GM23248 (cell line): ENCODE measurements around the gene PDCD10. TPM values are rescaled to one million over a fixed set of nuclear protein-coding genes. Genes with fewer than 3 reads are reported as not detected.

Experiments
- DNase-seq: peaks from one replicate; pipeline ENCODE4 v3.0.0-alpha.2; 2015
- H2AFZ ChIP-seq: fragments of 200-600 bp; sonication (generic); 2 replicates; pipeline ENCODE4 v1.6.1; 2016; ENCODE audit warnings: antibody characterized with exemption
- H3F3A ChIP-seq: fragments of 200-600 bp; sonication (generic); 2 replicates; pipeline ENCODE4 v1.6.1; 2016; ENCODE audit warnings: mild to moderate bottlenecking, antibody characterized with exemption, mixed run types; ENCODE audit not compliant: insufficient read depth
- H3K27ac ChIP-seq: fragments of 200-600 bp; sonication (generic); 2 replicates; pipeline ENCODE4 v1.5.1; 2016; ENCODE audit warnings: mild to moderate bottlenecking
- H3K27me3 ChIP-seq: fragments of 200-600 bp; sonication (generic); replicated peaks from 2 replicates; pipeline ENCODE4 v1.6.1; 2016; ENCODE audit warnings: mild to moderate bottlenecking; ENCODE audit not compliant: insufficient read depth
- H3K36me3 ChIP-seq: fragments of 200-600 bp; sonication (generic); 2 replicates; pipeline ENCODE4 v1.6.1; 2016; ENCODE audit warnings: low read depth, mild to moderate bottlenecking
- H3K4me1 ChIP-seq: fragments of 200-600 bp; sonication (generic); 2 replicates; pipeline ENCODE4 v1.6.1; 2016; ENCODE audit warnings: mild to moderate bottlenecking; ENCODE audit not compliant: insufficient read depth
- H3K4me2 ChIP-seq: fragments of 200-600 bp; sonication (generic); one replicate; pipeline ENCODE4 v1.6.1; 2016; ENCODE audit warnings: mild to moderate bottlenecking; ENCODE audit not compliant: unreplicated experiment
- H3K4me3 ChIP-seq: fragments of 200-600 bp; sonication (generic); 2 replicates; pipeline ENCODE4 v1.5.1; 2016; ENCODE audit warnings: mild to moderate bottlenecking
- H3K79me2 ChIP-seq: fragments of 200-600 bp; sonication (generic); 2 replicates; pipeline ENCODE4 v1.6.1; 2016; ENCODE audit warnings: mild to moderate bottlenecking; ENCODE audit not compliant: insufficient read depth
- H3K9ac ChIP-seq: fragments of 200-600 bp; sonication (generic); 2 replicates; pipeline ENCODE4 v1.6.1; 2016; ENCODE audit warnings: mild to moderate bottlenecking
- H3K9me2 ChIP-seq: fragments of 200-600 bp; sonication (generic); 2 replicates; pipeline ENCODE4 v1.6.1; 2016; ENCODE audit warnings: mixed run types, mild to moderate bottlenecking, moderate library complexity; ENCODE audit not compliant: insufficient read depth
- H3K9me3 ChIP-seq: fragments of 200-600 bp; sonication (generic); one replicate; pipeline ENCODE4 v1.6.1; 2017; ENCODE audit warnings: low read depth
- H4K20me1 ChIP-seq: fragments of 200-600 bp; sonication (generic); 2 replicates; pipeline ENCODE4 v1.6.0; 2016; ENCODE audit not compliant: insufficient read depth
- EZH2 ChIP-seq: fragments of 200-600 bp; sonication (generic); IDR thresholded peaks from 2 replicates; pipeline ENCODE4 v1.6.1; 2018; ENCODE audit warnings: antibody characterized with exemption, mild to moderate bottlenecking; ENCODE audit not compliant: insufficient read depth, poor library complexity, severe bottlenecking
- EZH2phosphoT487 ChIP-seq: fragments of 200-600 bp; sonication (generic); IDR thresholded peaks from 2 replicates; pipeline ENCODE4 v1.6.1; 2018; ENCODE audit warnings: antibody characterized with exemption, moderate library complexity, mild to moderate bottlenecking, low read depth; ENCODE audit not compliant: insufficient read depth
- WGBS, 2 experiments: methylation state at CpG; one replicate each; pipeline ENCODE4 v1.1.6; 2015 to 2017; ENCODE audit warnings: low lambda C conversion rate in 2 of 2, low coverage in 1 of 2; ENCODE audit errors: missing lambda C conversion rate in 2 of 2; 5-methylcytosine and 5-hydroxymethylcytosine counted together
- in situ Hi-C: fragments of 300-500 bp; cut with MboI; formaldehyde crosslinking; loops from 2 replicates; pipeline ENCODE4 v1.15.0; 2020
- polyA plus RNA-seq: library from polyadenylated mRNA; unstranded; fragments of >200 nt; fragmentation: Nextera tagmentation; extraction: Ambion mirVana; gene quantifications from 2 replicates; pipeline ENCODE4 v1.2.1, GENCODE V29; 2016
- total RNA-seq: library from RNA; depleted of rRNA; stranded (reverse); fragments of >200 nt; shearing (Covaris generic); gene quantifications from 2 replicates; pipeline ENCODE4 v1.2.3, GENCODE V29; 2014

PDCD10 gene
- total and polyA plus RNA-seq, 2 experiments from 2014 or later = 61.7 to 71.6 TPM

GRCh38 chr3:167733961-167734497 is 663 bp downstream of the PDCD10 start:
- DNase-seq = peak; percentile 58
- H2AFZ ChIP-seq = peak overlapping the region; percentile 97
- WGBS, 2 experiments = 1 to 2% methylated on average over 10 to 12 of the region's 12 CpGs

DNA sequence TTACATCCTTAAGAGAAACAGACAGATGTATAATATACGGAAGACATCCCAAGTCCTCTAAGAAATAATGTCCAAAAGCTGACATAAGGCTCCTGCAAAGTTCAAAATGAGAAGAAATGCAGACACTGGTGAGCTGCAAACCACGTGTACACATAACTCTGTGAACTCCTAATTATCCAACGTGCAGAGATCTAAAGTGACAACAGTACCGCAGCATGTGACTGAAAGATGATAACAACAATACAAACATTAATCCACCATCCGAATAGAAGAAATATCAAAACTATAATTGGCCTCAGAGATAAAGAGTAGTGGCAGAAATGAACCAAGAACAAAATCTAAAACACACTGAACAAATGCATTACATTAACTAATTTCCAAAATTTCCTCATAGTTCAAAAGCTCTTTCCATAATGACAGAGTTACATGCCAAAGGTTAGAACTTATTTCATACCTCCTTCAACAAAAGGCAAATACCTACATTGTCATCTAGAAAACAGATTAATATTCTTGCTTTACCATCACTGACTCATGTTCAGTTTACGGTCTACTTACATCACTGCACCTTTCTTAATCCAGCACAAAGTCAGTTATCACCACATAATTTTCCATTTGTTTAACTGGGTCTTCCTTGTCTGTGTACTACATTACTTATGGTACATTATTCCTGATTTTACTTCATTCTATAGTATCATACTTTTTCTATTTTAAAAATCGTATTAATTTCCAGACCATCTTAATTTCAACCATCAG is 2.2 kb downstream of the PDCD10 start:
- Histone ChIP-seq H4K20me1 (peaks cover 25% of the 10 kb centered on the region), H3K4me1 (peaks cover 34% of the 10 kb centered on the region), H3K79me2 (peaks cover 71% of the 10 kb centered on the region), H3K4me2 (peak overlapping the region; percentile 98), H3K27ac (no peak overlapping the region), H2AFZ (no peak overlapping the region), H3K4me3 (peak overlapping the region; percentile 98), H3F3A (peaks cover 18% of the 10 kb centered on the region), H3K9me2 (no peaks in the 10 kb centered on the region), H3K36me3 (no peaks in the 10 kb centered on the region), H3K9me3 (no peaks in the 10 kb centered on the region), H3K9ac (peak overlapping the region; percentile 96; the same call in 1 of the 2 replicates), H3K27me3 (no peaks in the 10 kb centered on the region)
- no peak for TF ChIP-seq EZH2phosphoT487
- TF ChIP-seq EZH2 = no peak
- peak; percentile 28 for DNase-seq
- in situ Hi-C loops = no loop called here
- 65% methylated on average over 7 of the region's 7 CpGs for WGBS, 2 experiments

More at GRCh38 chr3:167733961-167734497, 663 bp downstream of the PDCD10 start:
- Histone ChIP-seq H3K9me3 (no peaks in the 10 kb centered on the region), H3K4me2 (peak overlapping the region; percentile 98), H3K27me3 (no peaks in the 10 kb centered on the region), H3K4me3 (peak overlapping the region; percentile 98), H4K20me1 (peaks cover 12% of the 10 kb centered on the region; the same call in 1 of the 2 replicates), H3K27ac (peak overlapping the region; percentile 89), H3K9me2 (no peaks in the 10 kb centered on the region), H3K79me2 (peaks cover 56% of the 10 kb centered on the region), H3F3A (peaks cover 6% of the 10 kb centered on the region), H3K36me3 (no peaks in the 10 kb centered on the region), H3K9ac (peak overlapping the region; percentile 96), H3K4me1 (peaks cover 20% of the 10 kb centered on the region)
- in situ Hi-C loops = no loop called here
- TF ChIP-seq EZH2 (no peak), EZH2phosphoT487 (no peak)

- Histone ChIP-seq H3K9ac (no peak overlapping the region), H3K9me2 (no peaks in the 10 kb centered on the region), H3K9me3 (no peaks in the 10 kb centered on the region), H3F3A (peaks cover 18% of the 10 kb centered on the region), H3K27ac (no peak overlapping the region), H3K79me2 (peaks cover 82% of the 10 kb centered on the region), H3K36me3 (no peaks in the 10 kb centered on the region), H3K4me1 (peaks cover 34% of the 10 kb centered on the region), H4K20me1 (peaks cover 26% of the 10 kb centered on the region), H3K27me3 (no peaks in the 10 kb centered on the region), H3K4me2 (no peak overlapping the region), H3K4me3 (no peak overlapping the region), H2AFZ (no peak overlapping the region)
- no peak for DNase-seq
- no peak for TF ChIP-seq EZH2
- TF ChIP-seq EZH2phosphoT487 = no peak
- in situ Hi-C loops = no loop called here
- 98 to 100% methylated on average over 2 of the region's 2 CpGs for WGBS, 2 experiments
Measured at GRCh38 chr3:167731393-167731792, 3.3 kb downstream of the PDCD10 start.

- no peaks in the 10 kb centered on the region for H3K9me3 ChIP-seq
- no peaks in the 10 kb centered on the region for H3K27me3 ChIP-seq
- peaks cover 26% of the 10 kb centered on the region for H4K20me1 ChIP-seq
- in situ Hi-C loops = no loop called here
- DNase-seq = peak; percentile 46
- no peaks in the 10 kb centered on the region for H3K36me3 ChIP-seq
- H3K9ac ChIP-seq = no peak overlapping the region
- peaks cover 18% of the 10 kb centered on the region for H3F3A ChIP-seq
- H3K9me2 ChIP-seq = no peaks in the 10 kb centered on the region
- H3K4me2 ChIP-seq = no peak overlapping the region
- no peak for TF ChIP-seq EZH2
- no peak for TF ChIP-seq EZH2phosphoT487
- no peak overlapping the region for H3K4me3 ChIP-seq
- H3K4me1 ChIP-seq = peaks cover 34% of the 10 kb centered on the region
- no peak overlapping the region for H3K27ac ChIP-seq
- H3K79me2 ChIP-seq = peaks cover 100% of the 10 kb centered on the region
- no peak overlapping the region for H2AFZ ChIP-seq
- WGBS, 2 experiments = 87 to 92% methylated on average over 2 of the region's 2 CpGs
Measured at GRCh38 chr3:167729591-167729990, 5.1 kb downstream of the PDCD10 start.
